Breast epithelium (tissue), 3 donors: Measurements from ENCODE around the gene NLGN2.

Experiments used
- CTCF ChIP-seq, 3 donors: fragments of 450-650 bp; IDR thresholded peaks; one replicate each; pipeline ENCODE4 v1.5.1; 2016 to 2017; ENCODE audit warnings: antibody characterized with exemption in 3 of 3, mild to moderate bottlenecking in 3 of 3, moderate library complexity in 3 of 3
- POLR2A ChIP-seq: fragments of 450-650 bp; IDR thresholded peaks from one replicate; pipeline ENCODE4 v1.6.1; 2016; ENCODE audit warnings: antibody characterized with exemption, mild to moderate bottlenecking, moderate library complexity

DNA sequence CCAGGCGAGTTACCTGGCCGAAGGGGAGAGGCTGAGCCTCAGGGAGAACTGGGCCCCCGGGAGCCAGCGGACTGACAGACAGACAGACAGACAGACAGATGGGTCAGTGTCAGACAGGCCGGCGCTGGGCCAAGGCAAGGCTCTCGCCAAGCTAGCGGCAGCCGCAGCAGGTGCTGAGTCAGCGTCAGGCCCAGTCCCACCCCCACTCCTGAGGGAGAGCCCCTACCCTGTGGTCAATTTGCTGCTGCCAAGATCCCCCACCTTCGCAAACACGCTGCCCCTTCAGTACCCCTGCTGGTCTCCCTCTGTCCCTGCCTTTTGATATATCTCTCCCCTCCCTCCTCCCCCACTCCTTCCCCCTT lies 33.2 kb downstream of the NLGN2 start:
- no peak for TF ChIP-seq CTCF (IDR thresholded peaks at IDR 0.05)
- TF ChIP-seq POLR2A = no peak
